ENCODE results near the gene POLR3C.
A peak's percentile ranks its signal among the peaks of the same experiment; 100 is the strongest.

POLR3C gene

DNA sequence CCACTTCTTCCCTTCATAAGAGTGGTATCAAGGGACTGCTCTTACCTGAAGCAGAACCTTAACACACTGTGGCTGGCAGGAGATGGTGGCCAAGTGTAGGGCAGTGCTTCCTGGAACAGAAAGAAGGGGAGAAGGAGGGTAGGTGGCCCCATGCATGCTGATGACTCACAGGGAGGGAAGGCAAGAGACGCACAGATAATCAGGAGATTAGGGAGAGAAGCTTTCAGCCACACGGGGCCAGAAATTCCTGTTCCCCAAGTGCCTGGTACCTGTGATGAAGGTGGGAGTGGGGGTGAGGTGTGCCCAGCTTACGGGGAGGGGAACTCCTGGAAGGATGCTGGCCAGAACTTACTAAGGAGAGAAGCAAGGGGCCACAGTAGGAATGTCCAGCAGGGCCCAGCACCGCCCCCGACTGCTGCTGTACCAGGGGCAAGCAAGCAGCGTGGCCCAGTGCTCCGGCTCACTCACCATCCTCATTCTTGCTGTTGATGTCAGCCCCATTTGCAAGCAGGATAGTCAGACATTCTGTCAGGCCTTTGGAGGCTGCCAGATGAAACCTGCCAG is 54.0 kb downstream of the POLR3C start:
- DNase-seq, result no peak

DNA sequence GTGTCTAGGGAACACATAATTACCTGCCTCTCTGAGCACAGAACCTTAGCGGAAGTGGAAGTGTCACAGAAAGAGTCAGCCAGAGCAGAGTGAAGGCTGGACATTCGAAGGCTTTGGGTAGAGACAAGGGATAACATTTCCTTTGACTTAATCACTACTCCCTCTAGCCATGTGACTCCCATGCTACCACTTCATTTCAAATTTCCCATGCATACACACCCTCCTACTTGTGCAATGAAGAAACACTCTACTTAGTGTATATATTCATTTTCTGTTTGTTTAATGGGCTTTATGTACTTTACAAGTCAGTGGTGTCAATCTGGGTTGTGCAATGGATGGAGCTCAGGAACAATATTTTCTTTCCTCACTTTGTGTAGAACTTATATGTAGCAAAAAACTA is 54.7 kb downstream of the POLR3C start:
- DNase-seq, result no peak

DNA sequence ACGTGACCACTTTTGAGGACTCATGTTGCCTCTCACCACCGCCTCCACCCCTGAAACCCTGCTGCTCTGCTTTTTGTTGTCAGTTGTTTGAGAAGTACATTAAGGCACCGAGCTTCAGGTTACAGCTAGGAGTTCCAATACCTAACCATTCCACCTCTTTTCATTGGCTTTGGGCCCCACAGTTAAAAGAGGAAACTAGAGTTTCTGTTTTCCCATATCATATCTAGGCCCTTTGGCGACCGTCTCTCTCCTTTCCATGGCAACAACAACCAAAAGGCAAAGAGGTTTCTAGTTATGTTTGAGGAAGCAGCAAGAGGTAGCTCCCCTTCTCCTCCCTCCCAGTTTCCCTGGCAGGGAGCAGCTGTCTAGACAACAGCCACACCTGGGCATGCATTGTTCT is 55.8 kb downstream of the POLR3C start:
- no peak for DNase-seq

DNA sequence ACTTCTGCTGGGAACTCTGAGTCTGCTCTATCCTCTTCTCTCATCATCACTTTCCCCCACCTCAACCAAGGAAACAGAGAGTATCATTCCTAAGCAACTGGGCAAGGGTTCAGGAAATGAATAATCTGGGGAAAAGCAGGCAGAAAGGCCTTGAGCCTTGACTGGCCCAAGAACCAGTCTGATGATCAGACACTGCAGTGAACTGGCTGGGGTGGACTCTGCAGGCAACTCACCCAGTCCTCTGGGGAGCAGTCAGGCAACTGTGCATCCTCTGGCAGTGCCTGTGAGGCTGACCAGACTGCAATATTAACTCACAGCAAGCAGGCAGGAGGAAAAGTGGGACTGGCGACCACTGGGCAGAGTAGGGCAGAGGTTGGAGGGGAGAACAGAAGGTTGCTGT is 60.7 kb downstream of the POLR3C start:
- DNase-seq, result no peak

DNA sequence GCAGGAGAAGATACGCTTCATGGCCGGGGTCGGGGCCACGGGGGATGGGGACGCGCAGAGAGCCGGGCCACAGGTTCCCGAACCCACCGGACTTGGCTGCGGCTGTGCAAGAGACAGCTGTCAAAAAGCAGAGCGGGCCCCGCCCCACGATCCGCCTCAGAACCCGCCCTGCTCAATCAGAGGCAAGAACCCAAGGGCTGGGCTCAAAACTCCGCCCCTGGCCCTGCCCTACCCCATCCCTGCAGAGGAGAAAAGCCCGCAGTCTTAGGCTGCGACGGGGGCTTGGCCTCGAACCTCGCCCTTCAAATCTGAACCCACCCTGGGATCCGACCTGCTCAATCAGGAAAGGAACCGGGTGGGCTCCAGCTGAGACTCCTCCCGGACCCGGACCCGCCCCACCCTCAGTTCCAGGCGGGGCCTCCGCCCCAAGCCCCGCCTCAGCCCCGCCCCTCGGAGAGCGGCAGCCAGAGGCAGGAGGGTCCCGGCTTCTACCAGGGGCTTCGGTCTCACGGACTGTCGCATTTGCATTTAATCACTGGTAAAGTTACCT is 61.8 kb downstream of the POLR3C start, which contains the start of gene ANKRD35:
Gene ANKRD35, minus strand, starts transcription at position 129 of the 550 bp plus-strand sequence. Its CDS starts 108 bp downstream, at position 21.
- DNase-seq, result peak; percentile 72

DNA sequence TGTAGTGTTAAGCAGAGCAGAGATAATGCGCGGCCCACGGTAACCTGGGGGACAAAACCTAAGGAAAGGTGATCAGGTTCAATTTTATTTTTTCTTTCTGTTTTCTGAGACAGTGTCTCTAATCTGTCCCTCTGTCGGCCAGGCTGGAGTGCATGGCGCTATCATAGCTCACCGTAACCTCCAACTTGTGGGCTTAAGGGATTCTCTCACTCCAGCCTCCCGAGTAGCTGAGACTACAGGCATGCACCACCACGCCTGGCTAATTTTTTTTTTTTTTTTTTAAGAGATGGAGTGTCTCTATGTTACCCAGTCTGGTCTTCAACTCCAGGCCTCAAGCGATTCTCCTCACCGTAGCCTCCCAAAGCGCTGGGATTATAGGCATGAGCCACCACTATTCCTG is 62.4 kb downstream of the POLR3C start:
- no peak for DNase-seq

DNA sequence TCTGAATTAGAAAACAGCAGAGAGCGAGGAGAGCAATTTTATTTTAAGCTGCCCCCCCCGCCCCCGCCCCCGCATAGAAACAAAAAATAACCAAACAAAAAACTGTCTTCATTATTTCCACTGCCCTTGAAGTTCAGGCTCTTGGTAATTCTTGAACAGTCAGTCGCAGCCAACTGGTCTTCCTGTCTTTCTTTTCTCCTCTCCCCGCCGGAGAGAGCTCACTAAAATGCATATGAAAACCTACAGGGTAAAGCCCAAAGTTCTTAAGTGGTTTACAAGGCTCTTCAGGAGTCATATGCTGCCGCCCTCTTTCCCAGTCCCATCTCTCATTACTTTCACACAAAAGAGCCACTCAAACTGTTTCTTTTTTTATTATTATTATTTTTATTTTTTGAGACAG is 62.8 kb downstream of the POLR3C start:
- DNase-seq, result no peak

DNA sequence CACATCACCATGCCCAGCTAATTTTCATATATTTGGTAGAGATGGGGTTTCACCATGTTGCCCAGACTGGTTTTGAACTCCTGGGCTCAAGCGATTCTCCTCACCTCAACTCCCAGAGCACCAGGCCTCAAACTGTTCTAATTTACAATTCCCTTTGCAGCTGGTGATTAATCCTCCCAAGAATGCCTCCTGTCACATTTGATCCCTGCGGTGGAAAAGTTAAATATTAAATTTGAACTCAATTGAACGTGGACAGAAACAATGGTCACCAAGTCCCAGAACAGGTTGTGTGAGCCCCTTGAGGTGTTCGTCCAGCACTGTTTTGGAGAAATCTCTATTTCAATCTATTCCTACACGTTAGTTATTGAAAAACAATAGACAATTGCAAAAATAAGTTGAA is 63.6 kb downstream of the POLR3C start:
- DNase-seq, result no peak

DNA sequence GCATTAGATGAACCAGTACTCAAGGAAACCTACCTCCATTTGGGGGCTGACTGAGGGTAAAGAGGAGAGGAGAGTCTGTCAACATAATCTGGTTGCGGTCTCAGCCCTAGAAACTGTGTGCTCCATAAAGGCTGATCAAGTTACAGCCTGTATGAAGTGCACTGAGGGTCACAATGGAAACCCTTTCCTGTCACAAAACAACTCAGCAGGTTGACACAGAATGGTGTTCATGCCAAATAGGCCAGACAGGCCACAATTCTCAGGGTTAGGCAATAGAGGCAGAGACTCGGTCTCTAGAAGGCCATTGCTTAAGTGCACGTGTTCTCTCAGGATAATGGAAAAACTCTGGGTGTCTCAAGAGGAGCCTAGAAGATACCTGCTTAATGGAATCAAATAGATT is 65.7 kb downstream of the POLR3C start:
- DNase-seq, result no peak

DNA sequence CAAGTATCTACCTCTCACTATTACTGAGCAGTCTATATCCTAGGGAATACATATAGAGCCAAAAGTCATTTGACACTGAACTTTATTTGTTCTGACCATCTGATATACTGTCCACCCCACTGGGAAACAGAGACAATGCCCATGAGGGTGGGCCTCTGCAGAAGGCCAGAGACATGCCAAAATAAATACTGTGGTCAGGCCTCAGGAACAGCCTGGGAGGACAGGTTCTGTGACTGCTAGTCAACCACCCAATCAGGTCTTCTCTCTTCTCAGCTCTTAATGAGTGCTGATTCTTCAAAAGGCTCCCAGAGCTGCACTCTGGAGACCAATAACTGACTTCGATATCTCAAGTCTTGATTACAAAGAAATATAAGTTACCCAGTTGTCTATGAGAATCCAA is 67.1 kb downstream of the POLR3C start:
- no peak for DNase-seq

DNA sequence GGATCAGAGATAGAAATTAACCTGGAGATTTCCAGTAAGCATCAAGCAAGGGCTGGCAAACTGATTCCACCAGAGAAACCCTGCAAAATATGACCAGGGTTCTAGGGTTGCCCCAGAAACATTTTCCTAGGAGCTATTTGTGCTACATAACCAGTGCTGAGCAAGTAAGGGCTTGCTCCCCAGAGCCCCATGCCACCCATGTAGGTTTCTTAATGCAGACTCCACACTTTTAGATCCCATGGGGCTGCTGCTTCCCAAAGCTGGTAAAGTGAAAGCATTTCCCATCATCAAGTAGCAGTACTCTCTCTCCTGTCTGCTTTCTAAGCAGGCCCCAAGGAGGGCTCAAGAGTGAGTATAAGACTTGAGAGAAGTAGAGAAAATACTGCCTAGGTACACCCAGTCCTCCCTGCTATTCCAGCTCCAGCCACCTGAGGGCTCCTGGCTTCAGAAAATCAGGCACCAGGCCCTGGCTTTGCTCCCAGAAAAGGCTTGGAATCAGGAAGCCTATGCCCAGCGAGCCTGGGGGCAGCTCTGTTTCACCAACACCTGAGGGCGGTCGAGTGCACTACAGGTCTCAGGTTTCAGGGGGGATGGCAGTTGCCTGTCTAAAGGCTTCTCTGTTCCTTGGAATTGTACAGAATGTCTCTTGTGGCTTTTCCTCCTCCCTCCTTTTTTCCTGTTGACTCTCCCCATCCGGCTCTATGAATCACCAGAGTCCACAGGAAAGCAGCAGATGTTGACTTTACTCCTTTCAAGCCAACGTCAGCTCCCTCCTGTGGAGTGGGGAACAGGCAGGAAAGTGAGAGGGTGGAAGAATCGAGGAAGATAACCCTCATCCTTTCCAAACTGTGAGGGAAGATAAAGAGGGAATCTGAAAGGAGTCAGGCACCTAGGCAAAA is 67.8 kb downstream of the POLR3C start:
- DNase-seq, result peak; percentile 94

DNA sequence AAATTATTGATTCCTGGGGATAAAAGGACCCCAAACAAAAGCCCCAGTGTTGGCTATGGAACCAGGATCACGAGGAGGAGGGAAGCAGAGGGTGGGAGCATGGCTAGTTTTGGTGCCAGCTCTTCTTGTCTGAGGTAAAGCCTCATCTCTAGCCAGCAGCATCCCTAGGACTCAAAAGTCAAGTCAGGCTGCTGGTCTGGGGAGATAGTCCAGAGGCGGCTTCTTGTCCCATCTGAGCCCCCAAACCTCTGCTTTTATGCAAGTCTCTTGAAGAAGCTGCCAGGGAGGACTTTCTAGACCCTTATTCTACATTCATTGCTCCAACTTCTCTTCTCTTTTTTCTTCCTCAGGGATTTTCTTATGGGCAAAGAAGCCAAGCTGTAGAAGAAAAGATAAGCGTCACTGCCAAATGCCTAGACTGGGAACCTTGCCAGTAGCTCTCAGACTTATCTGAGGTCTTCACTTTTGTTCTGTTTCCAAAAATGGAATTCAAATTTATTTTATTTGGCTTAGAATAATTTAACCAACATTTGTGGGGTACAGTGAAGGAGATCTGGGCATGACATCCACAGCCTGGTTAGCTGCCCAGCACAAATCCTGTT is 68.6 kb downstream of the POLR3C start:
- DNase-seq, result no peak

DNA sequence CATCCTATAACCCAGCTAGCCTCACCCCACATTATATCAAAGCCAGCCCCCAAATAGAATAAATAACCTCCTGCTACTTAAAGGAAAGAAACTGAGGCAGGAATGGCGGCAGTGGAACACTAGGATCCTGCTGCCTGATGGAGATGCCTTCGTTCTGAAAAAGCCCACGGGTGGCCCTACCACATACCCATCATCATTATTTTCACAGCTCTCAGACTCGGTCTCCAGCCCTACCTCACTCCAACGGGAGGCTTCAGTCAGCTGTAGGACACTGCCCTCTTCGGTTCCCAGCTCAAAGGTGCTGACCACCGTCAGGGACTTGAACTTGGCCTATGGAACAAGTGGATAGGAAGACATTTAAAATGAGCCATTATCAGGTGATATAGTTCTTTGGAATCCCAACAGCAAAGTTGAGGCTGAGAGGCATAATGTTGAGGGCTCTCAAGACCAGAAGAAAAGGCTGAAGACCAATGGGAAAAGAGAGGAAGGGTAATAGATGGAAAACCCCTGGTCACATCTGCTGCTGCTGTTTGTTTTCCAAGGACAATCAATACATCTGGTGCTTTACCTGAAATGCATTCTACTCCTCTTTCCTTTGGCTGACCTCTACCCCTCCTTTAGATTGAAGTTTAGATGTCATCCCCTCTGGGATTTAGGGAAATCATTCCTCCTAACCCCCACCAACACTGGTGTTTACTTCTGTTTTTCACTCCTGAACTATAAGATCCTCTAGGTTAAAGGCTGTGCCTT is 69.5 kb downstream of the POLR3C start:
- no peak for DNase-seq

All from NCI-H1048 (cell line).